ENCODE measurements around the gene KIRREL1. TPM values are rescaled to one million over a fixed set of nuclear protein-coding genes. Genes with fewer than 3 reads are reported as not detected.

KIRREL1 gene
- total RNA-seq (83.0 and 123 TPM in 2 replicates), polyA plus RNA-seq (42.2 and 55.5 TPM in 2 replicates), polyA minus RNA-seq (ENCODE audit: low replicate concordance) (192 and 249 TPM in 2 replicates)
- 57.7 and 93.5 TPM in 2 replicates for polyA plus RNA-seq (2012)

DNA sequence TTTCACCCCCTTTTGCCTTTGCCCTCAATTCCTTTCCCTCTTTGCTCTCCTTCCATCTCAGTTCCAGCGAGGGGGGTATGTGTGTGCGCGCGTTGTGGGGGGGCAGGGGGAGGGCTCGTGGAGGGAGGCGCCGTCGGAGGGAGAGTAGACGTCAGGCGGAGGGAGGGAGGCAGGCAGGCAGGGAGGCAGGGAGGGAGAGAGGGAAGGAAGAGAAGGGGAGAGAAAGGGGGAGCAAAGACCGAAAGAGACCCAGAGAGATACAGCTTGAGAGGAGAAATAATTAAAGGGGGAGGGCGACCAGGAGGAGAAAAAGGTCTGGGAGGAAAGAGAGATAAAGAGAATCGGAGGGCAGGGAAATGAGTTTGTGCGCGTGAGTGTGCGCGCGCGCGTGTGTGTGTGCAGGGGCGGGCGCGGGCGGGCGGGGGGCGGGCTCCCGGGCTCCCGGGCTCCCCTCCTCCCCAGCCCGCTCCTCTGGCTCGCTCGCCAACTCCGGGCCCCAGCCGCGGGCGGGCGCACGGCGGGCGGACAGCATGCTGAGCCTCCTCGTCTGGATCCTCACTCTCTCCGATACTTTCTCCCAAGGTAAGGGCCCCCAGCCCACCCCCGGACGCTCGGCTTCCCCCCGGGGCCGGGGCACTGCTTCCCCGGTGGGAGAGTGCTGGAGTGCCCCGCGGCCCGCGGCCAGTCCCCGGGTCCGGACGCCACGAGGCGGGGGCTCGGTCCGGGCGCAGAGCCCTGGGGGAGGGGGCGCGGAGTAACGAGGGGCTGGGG is at the start of gene KIRREL1:
Gene KIRREL1, plus strand, starts transcription at position 499 of the 771 bp plus-strand sequence. Its CDS starts 32 bp downstream, at position 531.
- peak within 1 kb of the TSS; percentile 80 for H3K9ac ChIP-seq (ENCODE audit: insufficient read depth, low read length)
- H3K4me3 ChIP-seq (replicated peaks in 1 of 4; ENCODE audit: control extremely low read depth in 1 of 4, insufficient read depth in 1 of 4, low read depth in 3 of 4, low read length in 4 of 4) = peak within 1 kb of the TSS; percentile 87 to 99 (median 91)
- peak; percentile 75 to 78 for DNase-seq (ENCODE audit: low read depth in 2 of 2)
- TF ChIP-seq, protein P1, sequence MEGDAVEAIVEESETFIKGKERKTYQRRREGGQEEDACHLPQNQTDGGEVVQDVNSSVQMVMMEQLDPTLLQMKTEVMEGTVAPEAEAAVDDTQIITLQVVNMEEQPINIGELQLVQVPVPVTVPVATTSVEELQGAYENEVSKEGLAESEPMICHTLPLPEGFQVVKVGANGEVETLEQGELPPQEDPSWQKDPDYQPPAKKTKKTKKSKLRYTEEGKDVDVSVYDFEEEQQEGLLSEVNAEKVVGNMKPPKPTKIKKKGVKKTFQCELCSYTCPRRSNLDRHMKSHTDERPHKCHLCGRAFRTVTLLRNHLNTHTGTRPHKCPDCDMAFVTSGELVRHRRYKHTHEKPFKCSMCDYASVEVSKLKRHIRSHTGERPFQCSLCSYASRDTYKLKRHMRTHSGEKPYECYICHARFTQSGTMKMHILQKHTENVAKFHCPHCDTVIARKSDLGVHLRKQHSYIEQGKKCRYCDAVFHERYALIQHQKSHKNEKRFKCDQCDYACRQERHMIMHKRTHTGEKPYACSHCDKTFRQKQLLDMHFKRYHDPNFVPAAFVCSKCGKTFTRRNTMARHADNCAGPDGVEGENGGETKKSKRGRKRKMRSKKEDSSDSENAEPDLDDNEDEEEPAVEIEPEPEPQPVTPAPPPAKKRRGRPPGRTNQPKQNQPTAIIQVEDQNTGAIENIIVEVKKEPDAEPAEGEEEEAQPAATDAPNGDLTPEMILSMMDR (conservative IDR thresholded peaks at IDR 0.05 in 1 of 2, IDR thresholded peaks at IDR 0.05 in 1 of 2; ENCODE audit: low read depth in 1 of 2, low read length in 2 of 2) = no peak
- no peak for TF ChIP-seq EZH2 (IDR thresholded peaks at IDR 0.05; ENCODE audit: low read length, missing control alignments)
- no peaks in the 10 kb centered on the region for H3K36me3 ChIP-seq (ENCODE audit: control insufficient read depth, insufficient read depth, low read length)
- H3K27me3 ChIP-seq (ENCODE audit: control insufficient read depth, insufficient read depth, low read length) = peaks cover 2% of the 10 kb centered on the region
- H4K20me1 ChIP-seq (ENCODE audit: control insufficient read depth, extremely low read depth, insufficient read depth, low read length) = no peaks in the 10 kb centered on the region
- H2AFZ ChIP-seq (ENCODE audit: low read length) = peak within 1 kb of the TSS; percentile 73
- H3K27ac ChIP-seq (ENCODE audit: insufficient read depth, low read length) = peak within 1 kb of the TSS; percentile 75
- H3K4me1 ChIP-seq (ENCODE audit: control insufficient read depth, extremely low read depth, insufficient read depth, low read length) = peaks cover 15% of the 10 kb centered on the region
- no peaks in the 10 kb centered on the region for H3K9me3 ChIP-seq (ENCODE audit: control insufficient read depth, insufficient read depth, low read depth, low read length)
- H3K79me2 ChIP-seq (ENCODE audit: control insufficient read depth, insufficient read depth, low read length) = peaks cover 49% of the 10 kb centered on the region
- peak within 1 kb of the TSS; percentile 99 for H3K4me2 ChIP-seq (ENCODE audit: extremely low read depth, insufficient read depth, low read length)

DNA sequence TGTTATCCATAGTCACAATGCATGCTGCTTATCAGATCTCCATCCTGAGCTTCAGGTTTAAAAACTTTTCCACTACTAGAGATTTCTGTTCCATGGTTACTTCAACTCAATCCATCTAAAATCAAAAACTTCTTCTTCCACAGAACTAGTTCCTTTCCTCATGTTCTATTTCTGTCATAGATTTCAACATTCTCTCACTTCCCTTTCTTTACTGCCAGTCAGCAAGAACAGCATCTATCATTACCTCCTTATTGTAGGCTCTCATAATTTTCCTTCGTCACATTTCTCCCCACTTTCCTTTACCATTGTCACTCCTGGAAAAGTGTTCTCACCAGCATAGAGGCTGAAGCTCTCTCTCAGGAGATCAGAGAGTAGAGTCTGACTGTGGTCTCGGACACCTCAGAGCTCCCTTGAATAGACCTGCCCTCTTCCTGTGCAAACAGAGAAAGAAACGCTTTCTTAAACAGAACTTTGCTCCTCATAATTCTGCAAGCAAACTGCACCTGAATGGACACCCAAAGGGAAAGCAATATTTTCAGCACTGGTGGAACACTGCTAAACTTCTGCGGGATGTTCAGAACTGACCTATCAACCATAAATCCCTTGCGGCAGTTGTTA is 48.7 kb upstream of the KIRREL1 start:
- H3K27me3 ChIP-seq (ENCODE audit: control insufficient read depth, insufficient read depth, low read length) = peaks cover 7% of the 10 kb centered on the region
- no peaks in the 10 kb centered on the region for H3K36me3 ChIP-seq (ENCODE audit: control insufficient read depth, insufficient read depth, low read length)
- H3K4me2 ChIP-seq (ENCODE audit: extremely low read depth, insufficient read depth, low read length) = no peak overlapping the region
- H2AFZ ChIP-seq (ENCODE audit: low read length) = no peak overlapping the region
- no peaks in the 10 kb centered on the region for H3K9me3 ChIP-seq (ENCODE audit: control insufficient read depth, insufficient read depth, low read depth, low read length)
- H3K4me3 ChIP-seq (replicated peaks in 1 of 4; ENCODE audit: control extremely low read depth in 1 of 4, insufficient read depth in 1 of 4, low read depth in 3 of 4, low read length in 4 of 4) = no peak overlapping the region
- DNase-seq (ENCODE audit: low read depth in 2 of 2) = no peak
- H3K27ac ChIP-seq (ENCODE audit: insufficient read depth, low read length) = no peak overlapping the region
- no peaks in the 10 kb centered on the region for H3K79me2 ChIP-seq (ENCODE audit: control insufficient read depth, insufficient read depth, low read length)
- H3K9ac ChIP-seq (ENCODE audit: insufficient read depth, low read length) = no peak overlapping the region
- H3K4me1 ChIP-seq (ENCODE audit: control insufficient read depth, extremely low read depth, insufficient read depth, low read length) = no peaks in the 10 kb centered on the region
- TF ChIP-seq, protein P1 (conservative IDR thresholded peaks at IDR 0.05 in 1 of 2, IDR thresholded peaks at IDR 0.05 in 1 of 2; ENCODE audit: low read depth in 1 of 2, low read length in 2 of 2) = no peak
- no peak for TF ChIP-seq EZH2 (IDR thresholded peaks at IDR 0.05; ENCODE audit: low read length, missing control alignments)
- H4K20me1 ChIP-seq (ENCODE audit: control insufficient read depth, extremely low read depth, insufficient read depth, low read length) = no peaks in the 10 kb centered on the region

- Histone ChIP-seq H3K79me2 (ENCODE audit: control insufficient read depth, insufficient read depth, low read length) (no peaks in the 10 kb centered on the region), H3K9ac (ENCODE audit: insufficient read depth, low read length) (no peak overlapping the region), H3K4me1 (ENCODE audit: control insufficient read depth, extremely low read depth, insufficient read depth, low read length) (no peaks in the 10 kb centered on the region), H4K20me1 (ENCODE audit: control insufficient read depth, extremely low read depth, insufficient read depth, low read length) (no peaks in the 10 kb centered on the region), H3K4me3 (replicated peaks in 1 of 4; ENCODE audit: control extremely low read depth in 1 of 4, insufficient read depth in 1 of 4, low read depth in 3 of 4, low read length in 4 of 4) (no peak overlapping the region), H3K27ac (ENCODE audit: insufficient read depth, low read length) (no peak overlapping the region), H3K27me3 (ENCODE audit: control insufficient read depth, insufficient read depth, low read length) (peaks cover 16% of the 10 kb centered on the region), H2AFZ (ENCODE audit: low read length) (no peak overlapping the region), H3K4me2 (ENCODE audit: extremely low read depth, insufficient read depth, low read length) (no peak overlapping the region), H3K36me3 (ENCODE audit: control insufficient read depth, insufficient read depth, low read length) (no peaks in the 10 kb centered on the region), H3K9me3 (ENCODE audit: control insufficient read depth, insufficient read depth, low read depth, low read length) (no peaks in the 10 kb centered on the region)
- DNase-seq (ENCODE audit: low read depth in 2 of 2) = peak; percentile 25 to 62
- peak; percentile 44 for TF ChIP-seq EZH2 (IDR thresholded peaks at IDR 0.05; ENCODE audit: low read length, missing control alignments)
- TF ChIP-seq, protein P1 (conservative IDR thresholded peaks at IDR 0.05 in 1 of 2, IDR thresholded peaks at IDR 0.05 in 1 of 2; ENCODE audit: low read depth in 1 of 2, low read length in 2 of 2) = peak; percentile 45 to 62
These were observed 45.0 kb upstream of the KIRREL1 start for GRCh38 chr1:157948312-157949073.

Measured in fibroblast of lung (primary cell).